Astrocyte (in vitro differentiated cells and primary cell): ENCODE results near the gene PIGO. TPM values are rescaled to one million over a fixed set of nuclear protein-coding genes. Genes with fewer than 3 reads are reported as not detected.

Experiments
- DNase-seq: peaks from one replicate; pipeline ENCODE4 v3.0.0-alpha.2; 2010; ENCODE audit warnings: low read depth
- FAIRE-seq: peaks from 2 replicates; lab custom pipeline; 2011; peaks lifted over from hg19 to GRCh38; lab: Jason Lieb, UNC
- H2AFZ ChIP-seq: 2 replicates; pipeline ENCODE4 v1.6.0; 2012; ENCODE audit warnings: low read depth, low read length, inconsistent platforms
- H3K27ac ChIP-seq: 2 replicates; pipeline ENCODE4 v1.5.1; 2011; ENCODE audit warnings: low read depth, low read length, inconsistent platforms
- H3K27me3 ChIP-seq: 2 replicates; pipeline ENCODE4 v1.6.0; 2011; ENCODE audit warnings: low read length, inconsistent platforms; ENCODE audit not compliant: insufficient read depth
- H3K36me3 ChIP-seq: 2 replicates; pipeline ENCODE4 v1.5.1; 2011; ENCODE audit warnings: low read length, inconsistent platforms; ENCODE audit not compliant: insufficient read depth
- H3K4me1 ChIP-seq: 2 replicates; pipeline ENCODE4 v1.5.1; 2011; ENCODE audit warnings: low read length, inconsistent platforms; ENCODE audit not compliant: insufficient read depth
- H3K4me2 ChIP-seq: 2 replicates; pipeline ENCODE4 v1.6.0; 2012; ENCODE audit warnings: low read length, inconsistent platforms
- H3K4me3 ChIP-seq: 2 replicates; pipeline ENCODE4 v1.5.1; 2011; ENCODE audit warnings: low read depth, mild to moderate bottlenecking, low read length, inconsistent platforms; ENCODE audit not compliant: insufficient read depth
- H3K79me2 ChIP-seq: 2 replicates; pipeline ENCODE4 v1.6.0; 2012; ENCODE audit warnings: mild to moderate bottlenecking, low read length, inconsistent platforms; ENCODE audit not compliant: insufficient read depth
- H3K9ac ChIP-seq: 2 replicates; pipeline ENCODE4 v1.6.0; 2012; ENCODE audit warnings: mild to moderate bottlenecking, low read length, inconsistent platforms
- H3K9me3 ChIP-seq: 2 replicates; pipeline ENCODE4 v1.5.1; 2012; ENCODE audit warnings: low read depth, mild to moderate bottlenecking, low read length, inconsistent platforms; ENCODE audit not compliant: insufficient read depth
- H4K20me1 ChIP-seq: 2 replicates; pipeline ENCODE4 v1.6.0; 2012; ENCODE audit warnings: low read length, inconsistent platforms; ENCODE audit not compliant: insufficient read depth
- H3K27ac Mint-ChIP-seq: one replicate; pipeline ENCODE4 v1.8.0; 2021; ENCODE audit warnings: mild to moderate bottlenecking, mixed read lengths; ENCODE audit not compliant: unreplicated experiment
- H3K27me3 Mint-ChIP-seq: one replicate; pipeline ENCODE4 v1.8.0; 2021; ENCODE audit warnings: low read depth, mixed read lengths; ENCODE audit not compliant: unreplicated experiment
- H3K36me3 Mint-ChIP-seq: one replicate; pipeline ENCODE4 v1.8.0; 2021; ENCODE audit warnings: low read depth, mixed read lengths; ENCODE audit not compliant: unreplicated experiment
- H3K4me1 Mint-ChIP-seq: one replicate; pipeline ENCODE4 v1.8.0; 2021; ENCODE audit warnings: low read depth, mixed read lengths; ENCODE audit not compliant: unreplicated experiment
- H3K4me3 Mint-ChIP-seq: one replicate; pipeline ENCODE4 v1.8.0; 2021; ENCODE audit warnings: mild to moderate bottlenecking, moderate library complexity, mixed read lengths; ENCODE audit not compliant: unreplicated experiment
- H3K9me3 Mint-ChIP-seq: one replicate; pipeline ENCODE4 v1.8.0; 2021; ENCODE audit warnings: mild to moderate bottlenecking, mixed read lengths; ENCODE audit not compliant: unreplicated experiment
- CTCF ChIP-seq: IDR thresholded peaks from 2 replicates; pipeline ENCODE4 v1.5.1; 2011; ENCODE audit warnings: low read depth, mild to moderate bottlenecking, inconsistent platforms, low read length, moderate library complexity; ENCODE audit not compliant: insufficient read depth
- EZH2 ChIP-seq: IDR thresholded peaks from 2 replicates; pipeline ENCODE4 v1.6.1; 2012; ENCODE audit warnings: mild to moderate bottlenecking, low read length, inconsistent platforms; ENCODE audit not compliant: insufficient read depth
- total RNA-seq: library from RNA; stranded (reverse); gene quantifications from 2 replicates; pipeline ENCODE4 v1.2.1, GENCODE V29; 2021

PIGO gene
- total RNA-seq, 1 donor from 2014 or later: 19.7 TPM

- peaks cover 58% of the 10 kb centered on the region for H3K79me2 ChIP-seq
- peak overlapping the region; percentile 45 for H3K4me3 Mint-ChIP-seq
- no peak overlapping the region for H3K4me2 ChIP-seq
- no peaks in the 10 kb centered on the region for H3K9me3 ChIP-seq
- no peak overlapping the region for H3K27ac Mint-ChIP-seq
- H3K27me3 Mint-ChIP-seq: no peaks in the 10 kb centered on the region
- H3K9me3 Mint-ChIP-seq: no peaks in the 10 kb centered on the region
- peaks cover 35% of the 10 kb centered on the region for H4K20me1 ChIP-seq
- peaks cover 32% of the 10 kb centered on the region for H3K4me1 ChIP-seq
- TF ChIP-seq EZH2 (no peak), CTCF (no peak)
- H3K36me3 Mint-ChIP-seq: peaks cover 18% of the 10 kb centered on the region
- H3K27me3 ChIP-seq: no peaks in the 10 kb centered on the region
- H3K36me3 ChIP-seq: peaks cover 33% of the 10 kb centered on the region
- H3K4me1 Mint-ChIP-seq: peaks cover 33% of the 10 kb centered on the region
- FAIRE-seq: no peak
- H2AFZ ChIP-seq: no peak overlapping the region
- no peak overlapping the region for H3K4me3 ChIP-seq
- H3K27ac ChIP-seq: no peak overlapping the region
- no peak overlapping the region for H3K9ac ChIP-seq
- no peak for DNase-seq
Observed at GRCh38 chr9:35105571-35106342, 9.4 kb upstream of the PIGO start.

- Histone ChIP-seq H3K36me3 (peaks cover 39% of the 10 kb centered on the region), H4K20me1 (peaks cover 28% of the 10 kb centered on the region), H3K4me1 (peaks cover 26% of the 10 kb centered on the region), H3K9me3 (no peaks in the 10 kb centered on the region), H3K27ac (no peak overlapping the region), H3K79me2 (peaks cover 53% of the 10 kb centered on the region), H3K9ac (no peak overlapping the region), H3K27me3 (no peaks in the 10 kb centered on the region), H3K4me2 (no peak overlapping the region), H3K4me3 (no peak overlapping the region), H2AFZ (no peak overlapping the region)
- TF ChIP-seq EZH2 (no peak), CTCF (no peak)
- Mint-ChIP-seq H3K4me3 (no peak overlapping the region), H3K36me3 (peaks cover 22% of the 10 kb centered on the region), H3K9me3 (no peaks in the 10 kb centered on the region), H3K27ac (peak overlapping the region; percentile 41), H3K4me1 (peaks cover 31% of the 10 kb centered on the region), H3K27me3 (no peaks in the 10 kb centered on the region)
- FAIRE-seq (no peak), DNase-seq (no peak)
Observed at GRCh38 chr9:35105126-35105525, 8.7 kb upstream of the PIGO start.

GRCh38 chr9:35104586-35104985 is 8.2 kb upstream of the PIGO start:
- H2AFZ ChIP-seq: no peak overlapping the region
- H3K9me3 ChIP-seq: no peaks in the 10 kb centered on the region
- no peaks in the 10 kb centered on the region for H3K27me3 ChIP-seq
- Mint-ChIP-seq H3K27me3 (no peaks in the 10 kb centered on the region), H3K9me3 (no peaks in the 10 kb centered on the region), H3K36me3 (peaks cover 24% of the 10 kb centered on the region), H3K4me1 (peaks cover 27% of the 10 kb centered on the region), H3K27ac (peak overlapping the region; percentile 91), H3K4me3 (no peak overlapping the region)
- H3K79me2 ChIP-seq: peaks cover 47% of the 10 kb centered on the region
- peaks cover 21% of the 10 kb centered on the region for H3K4me1 ChIP-seq
- no peak for DNase-seq
- no peak overlapping the region for H3K4me3 ChIP-seq
- peak overlapping the region; percentile 94 for H3K9ac ChIP-seq
- H3K27ac ChIP-seq: no peak overlapping the region
- H3K4me2 ChIP-seq: no peak overlapping the region
- TF ChIP-seq EZH2: no peak
- no peak for TF ChIP-seq CTCF
- FAIRE-seq: no peak
- peaks cover 23% of the 10 kb centered on the region for H4K20me1 ChIP-seq
- peaks cover 44% of the 10 kb centered on the region for H3K36me3 ChIP-seq
